ENCODE measurements around the gene OPCML.

OPCML gene

GRCh38 chr11:133501643-133502539 is 30.4 kb downstream of the OPCML start:
- TF ChIP-seq ZNF274 (IDR thresholded peaks at IDR 0.05; ENCODE audit: low read depth, low read length) = no peak
- no peak overlapping the region for H3K4me3 ChIP-seq (ENCODE audit: low read length)

- no peak for TF ChIP-seq ZNF274 (IDR thresholded peaks at IDR 0.05; ENCODE audit: low read depth, low read length)
- H3K4me3 ChIP-seq (ENCODE audit: low read length) = no peak overlapping the region
Measured at GRCh38 chr11:133500936-133501335, 31.4 kb downstream of the OPCML start.

DNA sequence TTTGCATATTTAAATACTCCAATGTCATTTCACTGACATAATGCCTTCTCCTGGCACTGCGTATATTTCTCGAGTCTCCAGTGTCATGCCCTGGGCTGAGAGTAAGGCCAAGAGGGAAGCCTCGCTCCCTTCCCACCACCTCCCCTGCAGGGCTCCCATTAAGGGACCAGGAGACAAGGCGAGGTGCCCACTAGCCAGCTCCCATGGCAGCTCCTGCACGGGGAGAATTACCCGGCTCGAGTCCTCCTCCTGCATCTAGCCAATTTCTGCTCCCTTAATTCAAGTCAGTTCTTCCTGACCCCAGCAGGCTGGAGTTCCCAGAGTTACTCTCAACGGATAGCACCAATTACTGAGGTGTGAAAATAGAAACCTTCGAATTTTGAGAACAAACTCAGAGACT is 31.9 kb downstream of the OPCML start:
- H3K4me3 ChIP-seq (ENCODE audit: low read length) = no peak overlapping the region
- no peak for TF ChIP-seq ZNF274 (IDR thresholded peaks at IDR 0.05; ENCODE audit: low read depth, low read length)

- TF ChIP-seq ZNF274 (IDR thresholded peaks at IDR 0.05; ENCODE audit: low read depth, low read length) = no peak
- H3K4me3 ChIP-seq (ENCODE audit: low read length) = no peak overlapping the region
Measured at GRCh38 chr11:133498969-133499368, 33.3 kb downstream of the OPCML start.

- H3K4me3 ChIP-seq (ENCODE audit: low read length) = no peak overlapping the region
- TF ChIP-seq ZNF274 (IDR thresholded peaks at IDR 0.05; ENCODE audit: low read depth, low read length) = no peak
Measured at GRCh38 chr11:133497477-133498140, 34.7 kb downstream of the OPCML start.

GRCh38 chr11:133492895-133493294 is 39.4 kb downstream of the OPCML start:
- H3K4me3 ChIP-seq (ENCODE audit: low read length) = no peak overlapping the region
- no peak for TF ChIP-seq ZNF274 (IDR thresholded peaks at IDR 0.05; ENCODE audit: low read depth, low read length)

DNA sequence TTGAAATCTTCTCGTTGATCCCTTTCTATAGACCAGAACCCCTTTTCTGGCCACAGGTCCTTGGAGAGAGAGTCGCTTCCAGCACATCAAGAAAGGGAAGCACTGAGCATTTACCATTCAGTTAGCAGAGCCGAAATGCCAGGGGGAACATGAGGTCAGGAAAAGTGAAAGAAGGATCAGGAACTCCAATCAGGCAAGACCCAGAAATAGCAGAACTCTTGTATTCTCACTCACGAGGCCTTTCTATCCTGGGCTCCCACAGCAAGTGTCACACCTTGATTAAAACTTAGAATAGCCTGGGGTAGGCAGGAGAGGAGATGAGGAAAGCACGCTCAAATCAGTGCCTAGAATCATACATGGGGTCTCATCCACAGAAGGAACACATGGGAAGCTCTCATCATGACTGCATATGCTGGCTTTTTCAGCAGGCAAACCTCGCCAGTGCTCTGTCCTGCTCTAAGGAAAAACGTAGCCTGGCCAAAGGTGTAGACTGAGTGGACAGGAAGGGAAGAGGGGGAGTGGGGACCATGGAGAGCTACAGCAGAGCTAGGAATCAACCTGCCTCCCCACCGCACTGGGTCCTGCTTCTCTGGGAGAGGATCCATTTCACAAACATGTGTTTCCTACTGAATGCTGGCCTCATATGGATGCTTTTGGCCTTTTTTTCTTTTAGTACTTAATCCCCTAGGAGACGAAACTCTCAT is 40.5 kb downstream of the OPCML start:
- TF ChIP-seq ZNF274 (IDR thresholded peaks at IDR 0.05; ENCODE audit: low read depth, low read length) = no peak
- H3K4me3 ChIP-seq (ENCODE audit: low read length) = no peak overlapping the region

DNA sequence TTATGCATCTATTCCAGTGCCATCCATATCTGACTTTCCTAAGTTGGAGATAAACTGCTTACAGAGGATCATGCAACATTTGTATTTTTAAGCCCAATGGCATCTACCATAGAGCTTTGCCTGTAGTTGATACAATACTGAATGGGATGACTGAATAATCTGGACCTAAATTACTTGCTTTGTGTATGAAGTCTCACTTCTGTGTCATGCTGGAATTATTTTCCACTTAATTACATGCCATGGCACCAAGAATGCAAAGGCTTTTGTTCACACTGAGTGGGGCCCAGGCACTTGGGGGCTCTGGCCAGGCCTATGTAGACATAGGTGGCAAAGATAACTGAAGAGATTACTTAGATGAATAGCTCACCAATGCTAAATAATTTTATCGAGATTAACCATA is 51.6 kb downstream of the OPCML start:
- H3K4me3 ChIP-seq (ENCODE audit: low read length) = no peak overlapping the region
- no peak for TF ChIP-seq ZNF274 (IDR thresholded peaks at IDR 0.05; ENCODE audit: low read depth, low read length)

DNA sequence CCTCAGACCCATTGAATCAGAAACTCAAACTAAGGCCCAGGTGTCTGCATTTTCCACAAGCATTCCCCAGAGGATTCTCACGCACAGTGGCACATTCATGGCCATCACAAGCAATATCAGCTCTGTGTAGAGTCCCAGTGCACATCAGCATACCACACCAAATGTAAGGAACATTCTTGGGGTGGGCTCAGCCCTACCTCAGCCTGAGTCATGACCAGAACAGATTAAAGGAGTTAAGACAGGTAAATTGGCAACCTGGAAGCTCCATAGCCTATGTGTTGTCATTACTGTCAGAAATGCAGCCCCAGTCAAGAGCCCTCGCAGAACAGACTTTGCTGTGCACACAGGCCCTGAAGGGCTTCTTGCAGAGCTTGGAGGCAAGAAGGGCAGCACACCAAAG is 53.1 kb downstream of the OPCML start:
- H3K4me3 ChIP-seq (ENCODE audit: low read length) = no peak overlapping the region
- no peak for TF ChIP-seq ZNF274 (IDR thresholded peaks at IDR 0.05; ENCODE audit: low read depth, low read length)

DNA sequence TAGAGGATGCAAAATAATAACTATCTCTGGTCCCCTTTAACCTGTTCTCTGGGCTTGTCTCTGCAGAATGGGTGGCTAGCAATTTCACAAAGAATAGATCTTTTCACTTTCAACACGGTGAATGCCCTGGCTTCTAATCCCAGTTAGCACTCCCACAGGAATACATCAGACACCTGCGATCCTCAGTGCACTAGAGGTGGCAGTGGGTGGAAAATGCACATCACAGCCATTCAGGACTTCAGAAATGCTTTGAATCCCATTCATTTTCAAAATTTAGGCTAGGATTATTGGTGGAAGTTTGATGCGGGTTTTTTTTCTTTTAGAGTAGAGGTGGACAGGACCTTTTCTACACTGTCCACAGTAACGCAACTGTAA is 55.1 kb downstream of the OPCML start:
- TF ChIP-seq ZNF274 (IDR thresholded peaks at IDR 0.05; ENCODE audit: low read depth, low read length) = no peak

GRCh38 chr11:133476570-133477250 is 55.6 kb downstream of the OPCML start:
- H3K4me3 ChIP-seq (ENCODE audit: low read length) = no peak overlapping the region
- TF ChIP-seq ZNF274 (IDR thresholded peaks at IDR 0.05; ENCODE audit: low read depth, low read length) = no peak

More for the DNA sequence above, 55.1 kb downstream of the OPCML start:
- no peak overlapping the region for H3K4me3 ChIP-seq (ENCODE audit: low read length)

DNA sequence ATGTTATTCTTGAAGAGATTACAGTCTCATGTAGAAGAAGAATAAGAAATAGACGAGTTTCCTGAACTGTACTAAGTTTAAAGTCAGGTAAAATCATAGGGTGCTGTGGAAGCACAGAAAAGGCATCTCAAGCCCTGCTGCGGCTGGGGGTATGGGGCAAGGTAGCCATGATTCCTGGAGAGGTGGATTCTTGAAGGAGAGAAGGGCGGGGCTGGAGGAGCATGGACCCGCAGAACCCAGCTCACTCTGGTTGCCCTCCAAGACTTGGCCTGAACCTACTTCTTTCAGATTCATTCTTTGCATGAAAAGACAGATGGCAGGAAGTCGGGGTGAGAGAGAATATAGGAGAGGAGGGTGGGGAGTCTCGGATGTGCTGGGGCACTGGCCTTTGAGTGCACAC is 57.8 kb downstream of the OPCML start:
- TF ChIP-seq ZNF274 (IDR thresholded peaks at IDR 0.05; ENCODE audit: low read depth, low read length) = no peak
- no peak overlapping the region for H3K4me3 ChIP-seq (ENCODE audit: low read length)

DNA sequence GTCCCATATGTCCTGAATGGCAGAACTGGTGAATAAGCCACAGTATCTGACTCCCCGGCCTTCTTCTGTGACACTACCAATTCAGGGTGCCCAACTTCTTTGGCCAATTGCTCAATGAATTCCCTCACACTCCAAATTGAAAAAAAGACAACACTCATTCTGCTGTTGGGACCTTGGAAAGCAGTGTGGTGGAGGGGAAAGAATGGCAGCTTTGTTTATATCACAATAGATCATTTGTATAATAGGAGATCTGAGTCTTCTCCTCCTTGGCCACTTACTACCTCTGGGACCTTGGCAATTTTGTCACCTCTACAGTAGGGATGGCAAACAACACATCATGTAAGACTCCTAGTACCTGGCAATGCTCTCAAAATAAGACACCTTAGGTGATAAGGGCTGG is 64.6 kb downstream of the OPCML start:
- H3K4me3 ChIP-seq (ENCODE audit: low read length) = no peak overlapping the region
- no peak for TF ChIP-seq ZNF274 (IDR thresholded peaks at IDR 0.05; ENCODE audit: low read depth, low read length)

DNA sequence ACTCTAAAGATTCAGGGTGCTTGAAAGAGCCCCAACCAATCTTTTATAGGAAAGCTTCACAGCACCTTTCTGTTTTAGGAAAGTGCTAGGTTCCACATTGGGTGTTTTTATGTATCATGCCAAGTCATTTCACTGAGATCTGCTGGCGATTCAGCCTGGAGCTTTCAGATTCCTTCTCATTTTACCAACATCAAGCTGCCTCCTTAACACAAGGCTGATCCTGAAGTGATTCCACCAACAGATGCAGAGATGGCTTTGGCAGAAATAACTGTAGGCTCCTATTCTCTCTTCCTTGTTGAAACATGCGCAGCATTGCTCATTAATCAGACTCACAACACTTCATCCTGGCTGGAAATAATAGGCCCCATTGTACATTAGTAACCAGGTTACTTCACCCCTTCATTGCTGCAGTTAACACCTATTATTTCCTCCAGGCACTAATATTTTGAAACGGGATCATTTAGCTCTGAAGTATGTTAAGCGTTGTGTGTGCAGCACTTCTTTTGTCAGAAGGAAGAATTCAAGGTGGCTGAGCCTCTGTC is 89.0 kb downstream of the OPCML start:
- no peak for TF ChIP-seq ZNF274 (IDR thresholded peaks at IDR 0.05; ENCODE audit: low read depth, low read length)
- H3K4me3 ChIP-seq (ENCODE audit: low read length) = no peak overlapping the region
